Activated naive CD4-positive, alpha-beta T cell treated with anti-CD3 and anti-CD28 coated beads, Interleukin-2, amount 50 U/mL, for 16 hours (primary cell): ENCODE measurements around the gene MED12L.

Experiments used
- DNase-seq: peaks from one replicate; pipeline ENCODE4 v3.0.0-alpha.2; 2020

Gene MED12L

DNA sequence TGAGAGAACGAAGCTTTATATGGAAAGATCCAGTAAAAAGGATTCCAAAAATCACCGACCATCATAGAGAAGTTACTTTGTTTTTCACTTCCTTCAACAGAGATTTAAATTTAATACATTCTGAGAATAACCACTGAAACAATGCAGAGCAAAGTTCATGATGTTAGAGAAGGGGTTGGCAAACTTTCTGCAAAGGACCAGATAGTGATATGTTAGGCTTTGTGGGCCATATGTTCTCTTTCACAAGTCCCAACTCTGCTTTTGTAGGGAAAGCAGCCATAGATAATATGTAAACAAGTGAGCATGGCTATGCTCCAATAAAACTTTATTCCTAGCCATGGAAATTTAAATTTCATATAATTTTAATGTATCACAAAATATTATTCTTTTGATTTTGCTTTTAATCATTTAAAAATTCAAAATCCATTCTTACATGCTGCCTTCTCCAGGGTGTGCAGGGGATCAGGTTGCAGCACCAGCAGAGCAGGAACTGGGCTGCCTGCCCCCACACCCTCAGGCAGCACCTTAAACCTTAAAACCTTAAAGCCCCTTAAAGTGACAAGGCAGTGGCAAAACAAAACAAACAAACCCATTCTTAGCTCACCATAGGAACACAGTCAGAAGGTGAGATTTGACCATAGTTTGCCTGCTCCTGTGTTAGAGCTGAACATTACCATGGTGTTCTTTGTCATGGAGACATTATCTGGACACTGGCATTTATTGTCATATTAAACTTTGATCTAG, 392.3 kb downstream of the MED12L start:
- no peak for DNase-seq

DNA sequence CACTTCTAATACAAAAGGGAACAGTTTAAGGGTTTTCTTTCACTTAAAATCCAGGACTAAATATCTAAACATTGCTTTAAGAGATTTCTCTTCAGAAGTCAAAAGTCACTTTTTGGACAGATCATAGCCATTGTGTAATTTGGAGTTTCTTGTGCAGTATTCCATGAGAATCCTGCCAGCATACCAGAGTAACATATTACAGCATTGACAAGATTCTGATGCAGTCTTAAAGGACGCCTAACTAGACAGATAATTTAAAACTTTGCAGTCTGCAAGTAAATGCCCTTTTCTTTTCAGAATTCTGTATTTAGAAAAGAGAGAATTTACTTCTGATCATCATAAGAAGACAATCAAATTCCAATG, 392.9 kb downstream of the MED12L start:
- no peak for DNase-seq

DNA sequence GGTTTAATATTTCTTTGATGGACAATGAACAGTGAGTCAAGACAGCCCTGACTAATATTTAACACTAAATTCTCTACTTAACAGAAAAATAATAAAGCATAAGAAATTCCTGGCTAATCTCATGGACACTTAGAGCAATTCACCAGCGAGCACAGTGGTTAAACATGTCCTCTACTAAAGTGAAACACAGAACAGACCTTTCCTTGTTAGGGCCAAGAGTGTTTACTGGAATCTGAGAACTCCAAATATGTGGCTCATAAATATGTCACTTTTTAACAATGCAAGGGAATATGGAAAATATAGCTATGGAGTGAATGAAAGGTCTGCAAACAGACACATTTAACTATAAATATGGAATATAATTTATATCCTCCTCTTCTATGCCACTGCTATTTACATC, 394.0 kb downstream of the MED12L start:
- DNase-seq = no peak

DNA sequence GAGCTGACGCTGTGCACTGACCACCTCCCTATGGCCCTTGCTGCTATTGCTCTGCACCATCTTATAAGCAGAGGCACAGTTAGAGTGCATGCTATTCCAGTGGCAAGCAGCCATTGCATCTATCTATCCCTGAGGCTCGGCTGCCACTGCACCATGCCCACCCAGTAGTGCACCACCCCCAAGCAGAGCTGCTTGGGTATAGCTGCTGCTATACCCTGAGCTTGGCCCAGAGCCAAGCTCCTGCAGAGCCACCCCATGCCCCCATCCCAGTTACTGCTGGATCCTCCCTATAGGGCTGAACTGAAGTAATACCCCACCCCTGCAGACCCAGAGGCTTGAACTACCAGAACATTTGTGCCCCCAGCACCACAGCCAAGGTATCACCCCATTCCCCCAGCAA, 395.0 kb downstream of the MED12L start:
- DNase-seq = no peak

DNA sequence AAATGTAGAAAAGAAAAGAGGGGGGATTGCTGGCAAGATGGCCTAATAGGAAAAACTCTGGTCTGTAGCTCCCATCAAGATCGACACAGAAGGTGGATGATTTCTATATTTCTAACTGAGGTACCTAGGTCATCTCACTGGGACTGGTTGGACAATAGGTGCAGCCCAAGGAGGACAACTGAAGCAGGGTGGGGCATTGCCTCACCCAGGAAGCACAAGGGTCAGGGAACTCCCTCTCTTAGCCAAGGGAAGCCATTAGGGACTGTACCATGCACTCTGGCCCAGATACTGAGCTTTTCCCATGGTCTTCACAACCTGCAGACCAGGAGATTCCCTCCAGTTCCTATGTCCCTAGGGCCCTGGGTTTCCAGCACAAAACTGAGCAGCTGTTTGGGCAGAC, 398.0 kb downstream of the MED12L start:
- no peak for DNase-seq

DNA sequence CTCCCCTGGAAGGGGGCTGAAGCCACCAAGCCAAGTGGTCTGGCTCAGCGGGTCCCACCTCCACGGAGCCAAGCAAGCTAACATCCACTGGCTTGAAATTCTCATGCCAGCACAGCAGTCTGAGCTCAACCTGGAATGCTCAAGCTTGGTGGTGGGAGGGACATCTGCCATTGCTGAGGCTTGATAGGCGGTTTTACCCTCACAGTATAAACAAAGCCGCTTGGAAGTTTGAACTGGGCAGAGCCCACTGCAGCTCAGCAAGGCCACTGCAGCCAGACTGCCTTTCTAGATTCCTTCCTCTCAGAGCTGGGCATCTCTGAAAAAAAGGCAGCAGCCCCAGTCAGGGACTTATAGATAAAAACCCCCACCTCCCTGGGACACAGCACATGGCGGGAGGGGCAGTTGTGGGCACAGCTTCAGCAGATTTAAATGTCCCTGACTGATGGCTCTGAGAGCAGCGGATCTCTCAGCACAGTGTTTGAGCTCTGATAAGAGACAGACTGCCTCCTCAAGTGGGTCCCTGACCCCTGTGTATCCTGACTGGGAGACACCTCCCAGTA, 398.6 kb downstream of the MED12L start:
- no peak for DNase-seq
